Kidney (tissue), 14 donors: ENCODE data around the gene KCNQ1. TPM values are rescaled to one million over a fixed set of nuclear protein-coding genes. Genes with fewer than 3 reads are reported as not detected.

Experiments
- DNase-seq, 5 donors: peaks; one replicate each; pipeline ENCODE4 v3.0.0-alpha.2; 2013 to 2020
- FAIRE-seq: peaks from 2 replicates; lab custom pipeline; 2012; peaks lifted over from hg19 to GRCh38; lab: Jason Lieb, UNC
- H3K27ac ChIP-seq, 2 donors: one replicate each; pipeline ENCODE4 v1.7.0; 2013; ENCODE audit warnings: low read depth in 2 of 2, low read length in 2 of 2, inconsistent platforms in 1 of 2
- H3K27me3 ChIP-seq: one replicate; pipeline ENCODE4 v1.7.1; 2013; ENCODE audit warnings: low read length, inconsistent platforms; ENCODE audit not compliant: control insufficient read depth, insufficient read depth
- H3K36me3 ChIP-seq, 3 donors: one replicate each; pipeline versions ENCODE4 v1.7.0 to v1.7.1; 2013; ENCODE audit warnings: low read length in 3 of 3, control low read depth in 1 of 3, inconsistent platforms in 1 of 3; ENCODE audit not compliant: insufficient read depth in 3 of 3, control insufficient read depth in 2 of 3
- H3K4me1 ChIP-seq, 3 donors: one replicate each; pipeline versions ENCODE4 v1.7.0 to v1.7.1; 2013; ENCODE audit warnings: low read length in 3 of 3, inconsistent platforms in 1 of 3, low read depth in 1 of 3; ENCODE audit not compliant: control insufficient read depth in 2 of 3, insufficient read depth in 2 of 3
- H3K4me3 ChIP-seq, 3 donors: one replicate each; pipeline versions ENCODE4 v1.7.0 to v1.8.1; 2013; ENCODE audit warnings: low read length in 3 of 3, control low read depth in 1 of 3, inconsistent platforms in 1 of 3
- H3K9ac ChIP-seq, 3 donors: one replicate each; pipeline versions ENCODE4 v1.7.0 to v1.7.1; 2013; ENCODE audit warnings: low read length in 3 of 3, control low read depth in 1 of 3, inconsistent platforms in 1 of 3
- H3K9me3 ChIP-seq, 3 donors: one replicate each; pipeline versions ENCODE4 v1.7.0 to v1.7.1; 2013; ENCODE audit warnings: low read length in 3 of 3, control low read depth in 1 of 3, inconsistent platforms in 1 of 3; ENCODE audit not compliant: control insufficient read depth in 2 of 3, insufficient read depth in 1 of 3
- intact Hi-C: fragments of 100-400 bp; cut with DNase I; formaldehyde crosslinking; loops from one replicate; pipeline ENCODE4 v1.11.1; 2022
- polyA plus RNA-seq: library from polyadenylated mRNA; stranded (reverse); fragments of 350-450 nt; fragmentation: Illumina TruSeq; extraction: RNeasy Lipid Tissue Mini Kit (QIAGEN cat#74804); gene quantifications from one replicate; pipeline ENCODE4 v1.2.3, GENCODE V29; 2014; ENCODE audit warnings: low read depth, low replicate concordance; ENCODE audit not compliant: insufficient read depth
- total RNA-seq: library from RNA; stranded (reverse); fragmentation: NEBNext Ultra II Directional; extraction: Animal tissue kit (Norgen Biotek cat#: 25700); gene quantifications from one replicate; pipeline ENCODE4 v1.2.1, GENCODE V29; 2021
- TF ChIP-seq, protein P1 (sequence below): IDR thresholded peaks from 3 replicates; pipeline ENCODE4 v1.5.1; 2012; ENCODE audit warnings: mild to moderate bottlenecking, moderate library complexity, borderline replicate concordance; ENCODE audit not compliant: insufficient read depth; ENCODE audit errors: extremely low read depth
- donor health status: control.
- donor health status: control.
- donor health status: control.
- donor health status: control.
- donor health status: control.
- donor health status: DM: yes; HTN: yes; CAD: no.
- donor health status: Normal renal cell carcinoma (clear cell type).

The KCNQ1 gene
- total and polyA plus RNA-seq, 2 donors from 2014 or later: 45.5 to 49.4 TPM

DNA sequence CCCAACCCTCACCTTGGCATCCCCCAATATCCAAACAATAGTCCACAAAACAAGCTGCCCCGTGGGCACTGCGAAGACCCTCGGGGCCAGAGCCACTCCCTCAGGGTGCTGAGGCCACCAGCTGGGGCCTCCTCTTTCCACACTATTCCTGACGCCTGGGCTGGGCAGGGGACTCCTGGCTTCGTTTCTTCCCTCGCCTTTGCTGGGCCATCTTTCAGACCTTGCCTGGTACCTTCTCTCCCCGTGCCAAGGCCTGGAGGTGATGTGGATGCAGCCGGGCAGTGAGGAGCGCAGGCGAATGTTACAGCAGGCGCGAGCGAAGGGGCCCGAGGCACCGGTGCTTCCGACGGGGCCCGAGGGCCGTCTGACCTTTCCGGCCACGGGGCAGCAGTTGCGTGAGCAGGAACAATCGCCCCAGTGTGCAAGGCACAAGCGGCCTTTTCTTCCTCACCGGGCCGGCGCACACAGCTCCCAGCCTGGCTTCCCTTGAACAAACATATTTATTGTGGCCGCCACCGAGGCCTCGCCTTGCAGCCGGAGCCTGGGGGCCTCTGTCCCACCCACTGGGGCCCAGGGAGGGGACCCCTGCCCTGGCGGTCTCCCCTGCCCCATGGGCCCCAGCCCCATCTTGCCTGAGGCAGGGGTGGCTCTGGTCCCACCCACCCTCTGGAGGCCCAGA, 287.6 kb downstream of the KCNQ1 start:
- TF ChIP-seq, protein P1, sequence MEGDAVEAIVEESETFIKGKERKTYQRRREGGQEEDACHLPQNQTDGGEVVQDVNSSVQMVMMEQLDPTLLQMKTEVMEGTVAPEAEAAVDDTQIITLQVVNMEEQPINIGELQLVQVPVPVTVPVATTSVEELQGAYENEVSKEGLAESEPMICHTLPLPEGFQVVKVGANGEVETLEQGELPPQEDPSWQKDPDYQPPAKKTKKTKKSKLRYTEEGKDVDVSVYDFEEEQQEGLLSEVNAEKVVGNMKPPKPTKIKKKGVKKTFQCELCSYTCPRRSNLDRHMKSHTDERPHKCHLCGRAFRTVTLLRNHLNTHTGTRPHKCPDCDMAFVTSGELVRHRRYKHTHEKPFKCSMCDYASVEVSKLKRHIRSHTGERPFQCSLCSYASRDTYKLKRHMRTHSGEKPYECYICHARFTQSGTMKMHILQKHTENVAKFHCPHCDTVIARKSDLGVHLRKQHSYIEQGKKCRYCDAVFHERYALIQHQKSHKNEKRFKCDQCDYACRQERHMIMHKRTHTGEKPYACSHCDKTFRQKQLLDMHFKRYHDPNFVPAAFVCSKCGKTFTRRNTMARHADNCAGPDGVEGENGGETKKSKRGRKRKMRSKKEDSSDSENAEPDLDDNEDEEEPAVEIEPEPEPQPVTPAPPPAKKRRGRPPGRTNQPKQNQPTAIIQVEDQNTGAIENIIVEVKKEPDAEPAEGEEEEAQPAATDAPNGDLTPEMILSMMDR: no peak
- H3K4me1 ChIP-seq: peaks cover 0 to 19% (median 11%) of the 10 kb centered on the region in 3 donors
- H3K9ac ChIP-seq: no peak overlapping the region
- no peaks in the 10 kb centered on the region for H3K9me3 ChIP-seq
- intact Hi-C loops: no loop called here
- DNase-seq: peak in 1 of 5 donors; percentile 65
- H3K27ac ChIP-seq: no peak overlapping the region
- H3K36me3 ChIP-seq: no peaks in the 10 kb centered on the region
- FAIRE-seq: no peak
- H3K27me3 ChIP-seq: no peaks in the 10 kb centered on the region
- no peak overlapping the region for H3K4me3 ChIP-seq

DNA sequence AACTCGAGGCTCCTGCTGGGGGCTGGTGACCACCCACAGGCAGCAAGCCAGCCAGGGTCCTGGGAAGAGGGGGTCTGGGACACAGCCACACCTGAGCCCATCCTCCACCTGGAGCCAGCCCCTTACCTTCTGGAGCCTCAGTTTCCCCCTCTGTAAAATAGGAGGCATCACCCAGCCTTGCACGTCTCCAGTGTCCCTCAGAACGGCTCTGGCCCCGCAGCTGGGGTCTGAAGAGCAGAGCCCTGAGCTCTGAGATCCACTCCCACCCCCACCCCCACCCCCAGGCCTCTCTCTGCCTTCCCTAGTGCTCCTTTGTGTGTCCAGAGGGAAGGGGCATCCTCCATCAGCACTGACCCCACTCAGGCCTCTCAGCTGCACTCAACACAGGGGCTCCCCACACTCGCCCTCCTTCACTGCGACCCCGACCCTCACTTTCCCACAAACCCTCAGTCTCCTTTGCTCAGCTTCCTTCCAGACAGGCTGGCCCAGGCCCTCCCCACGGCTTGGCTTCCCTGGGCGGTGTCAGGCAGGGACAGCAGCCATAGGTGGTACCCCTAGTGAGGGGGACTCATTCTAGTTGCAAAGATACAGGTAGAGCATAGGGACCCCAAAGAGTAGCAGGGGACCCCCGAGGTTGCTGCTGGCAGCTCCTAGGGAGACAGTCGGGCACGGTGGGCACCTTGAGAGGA, 288.3 kb downstream of the KCNQ1 start:
- H3K27me3 ChIP-seq: no peaks in the 10 kb centered on the region
- no peak overlapping the region for H3K27ac ChIP-seq
- peaks cover 0 to 19% (median 11%) of the 10 kb centered on the region in 3 donors for H3K4me1 ChIP-seq
- no peak overlapping the region for H3K4me3 ChIP-seq
- FAIRE-seq (no peak), DNase-seq (peak in 1 of 5 donors; percentile 58)
- no peak overlapping the region for H3K9ac ChIP-seq
- H3K36me3 ChIP-seq: no peaks in the 10 kb centered on the region
- TF ChIP-seq, protein P1: no peak
- H3K9me3 ChIP-seq: no peaks in the 10 kb centered on the region
- intact Hi-C loops: no loop called here

DNA sequence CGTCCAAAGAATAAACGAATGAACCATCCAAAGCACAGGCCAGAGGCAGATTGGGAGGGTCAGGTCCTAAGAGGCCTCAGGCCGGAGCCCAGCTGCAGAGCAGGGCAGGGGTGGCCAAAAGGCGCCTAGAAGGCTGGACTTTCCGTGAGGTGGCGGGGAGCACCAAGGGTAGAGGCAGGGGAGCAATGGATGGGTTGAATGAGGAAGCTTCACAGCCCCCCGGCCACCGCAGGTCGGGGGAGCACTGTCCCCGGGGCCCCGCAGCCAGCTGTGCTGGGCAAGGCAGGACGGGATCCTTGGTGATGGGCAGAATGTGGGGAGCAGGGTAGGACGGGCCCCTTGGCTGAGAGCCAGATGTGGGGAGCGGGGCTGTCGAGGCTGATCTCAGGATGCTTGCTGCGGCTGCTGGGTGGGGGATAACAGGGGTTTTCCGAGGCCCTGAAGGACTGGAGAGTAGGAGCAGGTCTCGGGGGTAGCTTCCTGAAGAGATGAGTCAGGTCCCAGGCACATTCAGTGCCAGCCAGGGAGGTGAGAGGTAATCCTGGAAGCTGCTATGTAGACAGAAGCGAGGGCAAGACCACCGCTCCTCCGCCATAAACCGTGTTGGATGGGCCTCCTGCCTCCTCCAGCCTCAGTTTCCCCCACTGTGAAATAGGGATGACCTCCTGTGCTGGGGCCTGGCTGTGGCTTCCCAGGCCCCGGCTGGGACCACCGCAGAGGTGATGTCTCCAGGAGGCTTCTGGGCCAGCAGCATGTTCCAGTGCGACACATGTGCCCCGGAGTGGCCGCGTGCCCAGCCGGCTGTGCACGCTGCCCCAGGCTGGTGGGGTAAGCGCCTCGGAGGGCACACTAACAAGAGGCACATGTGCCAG, 289.6 kb downstream of the KCNQ1 start:
- Histone ChIP-seq H3K27ac (no peak overlapping the region), H3K36me3 (no peaks in the 10 kb centered on the region), H3K4me1 (peaks cover 0 to 19% (median 11%) of the 10 kb centered on the region in 3 donors), H3K4me3 (no peak overlapping the region), H3K9ac (no peak overlapping the region), H3K9me3 (no peaks in the 10 kb centered on the region), H3K27me3 (no peaks in the 10 kb centered on the region)
- FAIRE-seq: no peak
- intact Hi-C loops: no loop called here
- TF ChIP-seq, protein P1: no peak
- peak in 1 of 5 donors; percentile 61 for DNase-seq
